ENCODE measurements around the gene MLLT1.

DNA sequence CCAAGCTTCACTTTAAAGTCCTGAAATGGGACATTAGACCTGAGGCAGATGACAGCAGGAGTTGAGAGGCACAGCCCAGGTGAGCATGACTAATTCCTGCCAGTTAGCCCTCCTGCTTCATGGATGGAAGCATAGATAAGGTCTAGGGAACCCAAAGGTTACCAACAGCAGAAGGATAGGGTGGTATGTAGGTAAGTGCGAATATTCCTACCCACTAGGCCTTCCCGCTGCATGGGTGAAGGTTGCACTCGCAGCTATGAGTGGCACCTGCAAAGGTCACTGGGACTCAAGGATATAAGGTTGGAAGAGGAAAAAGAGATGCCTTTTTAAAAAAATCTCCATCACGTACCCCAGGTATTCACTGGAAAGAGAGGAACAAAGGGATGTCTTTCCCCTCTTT, 12.2 kb upstream of the MLLT1 start:
- no peak for TF ChIP-seq POLR2A (IDR thresholded peaks at IDR 0.05; ENCODE audit: borderline replicate concordance, extremely low read depth, insufficient read depth, insufficient read length)
- TF ChIP-seq, protein P1, sequence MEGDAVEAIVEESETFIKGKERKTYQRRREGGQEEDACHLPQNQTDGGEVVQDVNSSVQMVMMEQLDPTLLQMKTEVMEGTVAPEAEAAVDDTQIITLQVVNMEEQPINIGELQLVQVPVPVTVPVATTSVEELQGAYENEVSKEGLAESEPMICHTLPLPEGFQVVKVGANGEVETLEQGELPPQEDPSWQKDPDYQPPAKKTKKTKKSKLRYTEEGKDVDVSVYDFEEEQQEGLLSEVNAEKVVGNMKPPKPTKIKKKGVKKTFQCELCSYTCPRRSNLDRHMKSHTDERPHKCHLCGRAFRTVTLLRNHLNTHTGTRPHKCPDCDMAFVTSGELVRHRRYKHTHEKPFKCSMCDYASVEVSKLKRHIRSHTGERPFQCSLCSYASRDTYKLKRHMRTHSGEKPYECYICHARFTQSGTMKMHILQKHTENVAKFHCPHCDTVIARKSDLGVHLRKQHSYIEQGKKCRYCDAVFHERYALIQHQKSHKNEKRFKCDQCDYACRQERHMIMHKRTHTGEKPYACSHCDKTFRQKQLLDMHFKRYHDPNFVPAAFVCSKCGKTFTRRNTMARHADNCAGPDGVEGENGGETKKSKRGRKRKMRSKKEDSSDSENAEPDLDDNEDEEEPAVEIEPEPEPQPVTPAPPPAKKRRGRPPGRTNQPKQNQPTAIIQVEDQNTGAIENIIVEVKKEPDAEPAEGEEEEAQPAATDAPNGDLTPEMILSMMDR (IDR thresholded peaks at IDR 0.05 in 2 of 3, conservative IDR thresholded peaks at IDR 0.05 in 1 of 3; ENCODE audit: borderline replicate concordance in 1 of 3, insufficient read depth in 1 of 3, low read depth in 2 of 3, low read length in 2 of 3): no peak
- no peak for TF ChIP-seq FOSL1 (IDR thresholded peaks at IDR 0.05; ENCODE audit: low read depth)
- no peak for TF ChIP-seq EGR1 (IDR thresholded peaks at IDR 0.05; ENCODE audit: low read depth)
- no peak for TF ChIP-seq REST (IDR thresholded peaks at IDR 0.05; ENCODE audit: low read depth)
- no peak for TF ChIP-seq ZFX (IDR thresholded peaks at IDR 0.05)
- TF ChIP-seq EZH2phosphoT487 (IDR thresholded peaks at IDR 0.05; ENCODE audit: borderline replicate concordance): no peak
